ENCODE measurements around the gene ULK3. TPM values are rescaled to one million over a fixed set of nuclear protein-coding genes. Genes with fewer than 3 reads are reported as not detected.

ULK3 gene
- total RNA-seq, 3 donors from 2014 or later, result 28.3 to 48.8 (median 48.0) TPM

- no peak for TF ChIP-seq POLR2A (IDR thresholded peaks at IDR 0.05)
- TF ChIP-seq POLR2AphosphoS5 (IDR thresholded peaks at IDR 0.05), result no peak
- H3K4me1 ChIP-seq, result no peaks in the 10 kb centered on the region
- no peak overlapping the region for H3K27ac ChIP-seq
- intact Hi-C loops (cut with DNase I; ENCODE audit: low total_unique reads), result no loop called here
- peaks cover 5 to 24% of the 10 kb centered on the region in 2 donors for H3K27me3 ChIP-seq
- DNase-seq (ENCODE audit: low spot score in 2 of 2), result no peak
- no peaks in the 10 kb centered on the region for H3K36me3 ChIP-seq
- H3K4me3 ChIP-seq, result no peak overlapping the region
- H3K9me3 ChIP-seq, result no peaks in the 10 kb centered on the region
Observed at GRCh38 chr15:74830868-74831267, 12.1 kb downstream of the ULK3 start.

DNA sequence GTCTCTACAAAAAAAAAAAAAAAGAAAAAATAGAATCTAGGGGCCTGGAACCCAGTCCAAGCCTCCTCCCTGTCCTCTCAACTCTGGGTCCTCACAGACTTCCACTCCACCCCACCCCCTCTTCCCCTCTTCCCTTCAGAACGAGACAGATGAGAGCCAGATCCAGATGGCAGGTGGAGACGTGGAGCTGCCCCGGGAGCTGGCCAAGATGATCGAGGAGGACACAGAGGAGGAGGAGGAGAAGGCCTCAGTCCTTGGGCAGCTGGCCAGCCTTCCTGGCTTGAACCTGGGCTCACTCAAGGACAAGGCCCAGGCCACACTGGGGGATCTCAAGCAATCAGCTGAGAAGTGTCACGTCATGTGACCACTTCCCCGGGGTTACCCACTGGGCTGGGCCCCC, 13.0 kb downstream of the ULK3 start:
- intact Hi-C loops (cut with DNase I; ENCODE audit: low total_unique reads), result no loop called here
- Histone ChIP-seq H3K9me3 (no peaks in the 10 kb centered on the region), H3K4me3 (no peak overlapping the region), H3K27me3 (peaks cover 5 to 24% of the 10 kb centered on the region in 2 donors), H3K27ac (no peak overlapping the region), H3K4me1 (no peaks in the 10 kb centered on the region), H3K36me3 (no peaks in the 10 kb centered on the region)
- no peak for TF ChIP-seq POLR2AphosphoS5 (IDR thresholded peaks at IDR 0.05)
- no peak for TF ChIP-seq CTCF (IDR thresholded peaks at IDR 0.05)
- no peak for TF ChIP-seq POLR2A (IDR thresholded peaks at IDR 0.05)
- DNase-seq (ENCODE audit: low spot score in 2 of 2), result no peak

- no peak overlapping the region for H3K4me3 ChIP-seq
- H3K4me1 ChIP-seq, result no peaks in the 10 kb centered on the region
- H3K36me3 ChIP-seq, result no peaks in the 10 kb centered on the region
- peaks cover 5 to 24% of the 10 kb centered on the region in 2 donors for H3K27me3 ChIP-seq
- no peak for DNase-seq (ENCODE audit: low spot score in 2 of 2)
- H3K27ac ChIP-seq, result no peak overlapping the region
- TF ChIP-seq CTCF (IDR thresholded peaks at IDR 0.05) (no peak), POLR2A (IDR thresholded peaks at IDR 0.05) (no peak), POLR2AphosphoS5 (IDR thresholded peaks at IDR 0.05) (no peak)
- intact Hi-C loops (cut with DNase I; ENCODE audit: low total_unique reads), result no loop called here
- no peaks in the 10 kb centered on the region for H3K9me3 ChIP-seq
Observed at GRCh38 chr15:74829486-74829885, 13.5 kb downstream of the ULK3 start.

GRCh38 chr15:74828835-74829234, 14.1 kb downstream of the ULK3 start:
- no peak for DNase-seq (ENCODE audit: low spot score in 2 of 2)
- intact Hi-C loops (cut with DNase I; ENCODE audit: low total_unique reads), result no loop called here
- no peaks in the 10 kb centered on the region for H3K4me1 ChIP-seq
- no peak overlapping the region for H3K4me3 ChIP-seq
- H3K9me3 ChIP-seq, result no peaks in the 10 kb centered on the region
- H3K27ac ChIP-seq, result no peak overlapping the region
- peaks cover 5 to 24% of the 10 kb centered on the region in 2 donors for H3K27me3 ChIP-seq
- no peaks in the 10 kb centered on the region for H3K36me3 ChIP-seq
- TF ChIP-seq CTCF (IDR thresholded peaks at IDR 0.05) (no peak), POLR2A (IDR thresholded peaks at IDR 0.05) (no peak), POLR2AphosphoS5 (IDR thresholded peaks at IDR 0.05) (no peak)

DNA sequence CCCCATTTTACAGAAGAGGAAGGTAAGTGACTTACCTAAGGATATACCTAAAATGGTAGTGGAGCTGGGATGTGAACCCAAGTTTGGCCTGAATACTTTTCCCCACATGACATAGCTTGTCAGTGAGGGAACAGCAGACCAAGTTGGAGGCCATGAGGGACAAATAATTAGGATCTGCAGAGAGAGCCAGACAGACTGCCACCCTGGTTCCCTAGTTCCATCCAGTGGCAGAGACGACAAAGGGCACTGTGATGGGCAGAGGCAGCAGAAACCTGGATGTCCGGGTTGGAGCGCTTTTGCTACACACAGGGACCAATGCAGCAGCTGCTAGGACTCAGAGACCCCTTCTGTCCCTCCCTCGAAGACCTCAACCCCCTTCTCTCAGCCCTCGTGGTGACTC, 15.3 kb downstream of the ULK3 start:
- no peak overlapping the region for H3K27ac ChIP-seq
- H3K27me3 ChIP-seq, result peaks cover 5 to 24% of the 10 kb centered on the region in 2 donors
- intact Hi-C loops (cut with DNase I; ENCODE audit: low total_unique reads), result no loop called here
- TF ChIP-seq POLR2A (IDR thresholded peaks at IDR 0.05) (no peak), POLR2AphosphoS5 (IDR thresholded peaks at IDR 0.05) (no peak), CTCF (IDR thresholded peaks at IDR 0.05) (no peak)
- H3K4me3 ChIP-seq, result no peak overlapping the region
- H3K36me3 ChIP-seq, result no peaks in the 10 kb centered on the region
- H3K4me1 ChIP-seq, result no peaks in the 10 kb centered on the region
- H3K9me3 ChIP-seq, result no peaks in the 10 kb centered on the region
- DNase-seq (ENCODE audit: low spot score in 2 of 2), result no peak

GRCh38 chr15:74826921-74827320, 16.0 kb downstream of the ULK3 start:
- no peak for TF ChIP-seq POLR2AphosphoS5 (IDR thresholded peaks at IDR 0.05)
- TF ChIP-seq CTCF (IDR thresholded peaks at IDR 0.05), result no peak
- TF ChIP-seq POLR2A (IDR thresholded peaks at IDR 0.05), result no peak
- no peaks in the 10 kb centered on the region for H3K9me3 ChIP-seq
- peaks cover 5 to 24% of the 10 kb centered on the region in 2 donors for H3K27me3 ChIP-seq
- DNase-seq (ENCODE audit: low spot score in 2 of 2), result no peak
- no peak overlapping the region for H3K4me3 ChIP-seq
- no peak overlapping the region for H3K27ac ChIP-seq
- no peaks in the 10 kb centered on the region for H3K36me3 ChIP-seq
- intact Hi-C loops (cut with DNase I; ENCODE audit: low total_unique reads), result no loop called here
- no peaks in the 10 kb centered on the region for H3K4me1 ChIP-seq
